ENCODE data around the gene AUP1.
"Not testable (repeated sequence)": the region's sequence is repeated elsewhere in the genome, so short reads cannot be mapped to it uniquely, and the experiment has no call there.

The AUP1 gene

GRCh38 chr2:74529357-74530238 is at the start of gene AUP1, which contains the start of gene HTRA2:
AUP1 (minus strand) TSS chr2:74529706; CDS start chr2:74529629, 77 bp downstream.
HTRA2 (plus strand) TSS chr2:74529933; CDS start chr2:74530007, 74 bp downstream.
- DNase-seq: peak; percentile 96

GRCh38 chr2:74578408-74578807 is 48.9 kb upstream of the AUP1 start:
- no peak for DNase-seq

GRCh38 chr2:74577448-74577847 is 47.9 kb upstream of the AUP1 start:
- no peak for DNase-seq

GRCh38 chr2:74576863-74577229 is 47.3 kb upstream of the AUP1 start:
- no peak for DNase-seq

- DNase-seq: no peak
Measured at GRCh38 chr2:74576211-74576862, 46.8 kb upstream of the AUP1 start.

- DNase-seq: no peak
Measured at GRCh38 chr2:74575320-74575719, 45.8 kb upstream of the AUP1 start.

GRCh38 chr2:74573747-74574562 is 44.4 kb upstream of the AUP1 start:
- DNase-seq: no peak

GRCh38 chr2:74572178-74572925 is 42.8 kb upstream of the AUP1 start:
- no peak for DNase-seq

- DNase-seq: no peak
Measured at GRCh38 chr2:74571058-74571457, 41.6 kb upstream of the AUP1 start.

- DNase-seq: no peak
Measured at GRCh38 chr2:74569686-74570085, 40.2 kb upstream of the AUP1 start.

- DNase-seq: no peak
Measured at GRCh38 chr2:74567881-74568280, 38.4 kb upstream of the AUP1 start.

GRCh38 chr2:74566754-74567085 is 37.2 kb upstream of the AUP1 start:
- DNase-seq: no peak

GRCh38 chr2:74566076-74566753 is 36.7 kb upstream of the AUP1 start:
- no peak for DNase-seq

GRCh38 chr2:74564222-74564621 is 34.7 kb upstream of the AUP1 start:
- DNase-seq: no peak

GRCh38 chr2:74562126-74562775 is 32.7 kb upstream of the AUP1 start:
- no peak for DNase-seq

- DNase-seq: not testable (repeated sequence)
Measured at GRCh38 chr2:74561022-74561421, 31.5 kb upstream of the AUP1 start.

GRCh38 chr2:74560591-74560990 is 31.1 kb upstream of the AUP1 start:
- DNase-seq: no peak

GRCh38 chr2:74559912-74560311 is 30.4 kb upstream of the AUP1 start:
- DNase-seq: no peak

GRCh38 chr2:74558284-74559230 is 29.1 kb upstream of the AUP1 start:
- no peak for DNase-seq

- DNase-seq: no peak
Measured at GRCh38 chr2:74556831-74557370, 27.4 kb upstream of the AUP1 start.

Measured in NCI-H1105 treated with DMSO at 0.1 percent for 48 hours (cell line).